ENCODE results near the gene ERICH4. TPM values are rescaled to one million over a fixed set of nuclear protein-coding genes. Genes with fewer than 3 reads are reported as not detected.

Gene ERICH4
- total and polyA plus RNA-seq, 9 of the 15 experiments (the other 6 are each of a cell fraction or from before 2014, with no cell fraction given), result not detected

DNA sequence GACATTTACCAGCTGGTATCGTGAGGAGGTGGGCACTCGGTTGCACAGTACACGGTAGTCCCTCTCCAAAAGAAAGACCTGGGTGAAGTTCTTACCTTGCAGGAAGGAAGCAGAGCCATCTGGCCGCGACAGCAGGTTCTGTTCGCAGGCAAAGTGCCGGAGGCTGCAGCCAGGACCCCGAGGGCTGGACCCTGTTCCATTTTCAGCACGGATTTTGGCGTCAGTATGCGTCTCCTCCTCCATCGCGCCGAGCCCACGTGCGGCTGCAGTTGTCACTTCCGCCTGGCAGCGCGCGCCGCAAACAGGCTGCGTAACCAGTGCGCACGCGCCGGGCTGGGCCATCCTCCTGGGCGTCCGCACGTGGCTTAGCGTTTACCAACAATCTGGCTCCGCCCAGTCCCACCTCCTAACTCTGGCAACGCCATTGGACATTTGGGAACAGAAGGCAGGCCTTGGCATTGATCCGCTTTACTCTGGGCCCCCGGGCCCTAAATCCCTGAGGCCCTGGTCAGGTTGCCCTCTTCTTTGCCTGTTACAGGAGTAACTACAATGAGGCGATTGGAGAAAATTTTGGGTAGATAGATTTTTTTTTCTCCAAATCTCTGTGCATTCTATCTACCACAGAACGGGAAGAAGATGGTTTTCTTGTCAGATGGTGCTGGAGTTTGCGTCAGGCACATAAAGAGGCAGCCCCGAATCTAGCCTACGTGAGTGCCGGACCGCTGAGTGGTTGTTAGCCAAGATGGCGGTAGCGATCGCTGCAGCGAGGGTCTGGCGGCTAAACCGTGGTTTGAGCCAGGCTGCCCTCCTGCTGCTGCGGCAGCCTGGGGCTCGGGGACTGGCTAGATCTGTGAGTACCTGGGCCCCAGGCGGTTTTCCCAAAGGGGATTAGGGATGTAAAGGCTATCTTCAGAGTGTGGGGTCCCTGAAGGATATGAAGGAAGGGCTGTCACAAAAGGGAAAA, 45.6 kb upstream of the ERICH4 start, which contains the start of the genes BCKDHA and EXOSC5 (continued):
- TF ChIP-seq PCBP1 (IDR thresholded peaks at IDR 0.05; ENCODE audit: low read depth, low read length, poor library complexity, severe bottlenecking) (no peak), SRF (CRISPR knock-in tag; IDR thresholded peaks at IDR 0.05) (peak in 1 of 2 experiments; percentile 70; a peak in 1 of 4 replicates), RBM34 (IDR thresholded peaks at IDR 0.05; ENCODE audit: borderline replicate concordance, insufficient read depth, low read length) (no peak), ZNF347 (CRISPR knock-in tag; IDR thresholded peaks at IDR 0.05; ENCODE audit: low read depth) (no peak), MAX (CRISPR knock-in tag; IDR thresholded peaks at IDR 0.05) (peak; percentile 100), PHF8 (IDR thresholded peaks at IDR 0.05; ENCODE audit: borderline replicate concordance, low read length) (peak; percentile 86), ZKSCAN8 (CRISPR knock-in tag; IDR thresholded peaks at IDR 0.05) (no peak), PTBP1 (IDR thresholded peaks at IDR 0.05; ENCODE audit: low read depth, low read length) (no peak), ARID2 (IDR thresholded peaks at IDR 0.05) (no peak), CHD4 (IDR thresholded peaks at IDR 0.05; ENCODE audit: insufficient read depth, insufficient replicate concordance, low read depth, low read length, poor library complexity, severe bottlenecking) (no peak), RBM22 (IDR thresholded peaks at IDR 0.05; ENCODE audit: low read depth, low read length, poor library complexity, severe bottlenecking) (no peak), GABPA (tag; conservative IDR thresholded peaks at IDR 0.05; ENCODE audit: low read depth) (peak; percentile 86), ILF3 (IDR thresholded peaks at IDR 0.05; ENCODE audit: borderline replicate concordance) (peak; percentile 63; the same call in 1 of the 2 replicates), OTX1 (CRISPR knock-in tag; IDR thresholded peaks at IDR 0.05) (peak; percentile 67; the same call in 1 of the 2 replicates), KAT7 (CRISPR knock-in tag; IDR thresholded peaks at IDR 0.05; ENCODE audit: borderline replicate concordance) (no peak), SNAPC5 (CRISPR knock-in tag; IDR thresholded peaks at IDR 0.05) (no peak), ZNF280A (IDR thresholded peaks at IDR 0.05; ENCODE audit: low read depth, partially characterized antibody) (no peak)
- TF ChIP-seq, protein P1, sequence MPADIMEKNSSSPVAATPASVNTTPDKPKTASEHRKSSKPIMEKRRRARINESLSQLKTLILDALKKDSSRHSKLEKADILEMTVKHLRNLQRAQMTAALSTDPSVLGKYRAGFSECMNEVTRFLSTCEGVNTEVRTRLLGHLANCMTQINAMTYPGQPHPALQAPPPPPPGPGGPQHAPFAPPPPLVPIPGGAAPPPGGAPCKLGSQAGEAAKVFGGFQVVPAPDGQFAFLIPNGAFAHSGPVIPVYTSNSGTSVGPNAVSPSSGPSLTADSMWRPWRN (IDR thresholded peaks at IDR 0.05; ENCODE audit: low read depth), result 0 out of 2 replicates have a peak, but pooled peaks have one; percentile 26
- TF ChIP-seq, protein P2, sequence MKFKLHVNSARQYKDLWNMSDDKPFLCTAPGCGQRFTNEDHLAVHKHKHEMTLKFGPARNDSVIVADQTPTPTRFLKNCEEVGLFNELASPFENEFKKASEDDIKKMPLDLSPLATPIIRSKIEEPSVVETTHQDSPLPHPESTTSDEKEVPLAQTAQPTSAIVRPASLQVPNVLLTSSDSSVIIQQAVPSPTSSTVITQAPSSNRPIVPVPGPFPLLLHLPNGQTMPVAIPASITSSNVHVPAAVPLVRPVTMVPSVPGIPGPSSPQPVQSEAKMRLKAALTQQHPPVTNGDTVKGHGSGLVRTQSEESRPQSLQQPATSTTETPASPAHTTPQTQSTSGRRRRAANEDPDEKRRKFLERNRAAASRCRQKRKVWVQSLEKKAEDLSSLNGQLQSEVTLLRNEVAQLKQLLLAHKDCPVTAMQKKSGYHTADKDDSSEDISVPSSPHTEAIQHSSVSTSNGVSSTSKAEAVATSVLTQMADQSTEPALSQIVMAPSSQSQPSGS (CRISPR knock-in tag; IDR thresholded peaks at IDR 0.05), result no peak
- TF ChIP-seq, protein P3, sequence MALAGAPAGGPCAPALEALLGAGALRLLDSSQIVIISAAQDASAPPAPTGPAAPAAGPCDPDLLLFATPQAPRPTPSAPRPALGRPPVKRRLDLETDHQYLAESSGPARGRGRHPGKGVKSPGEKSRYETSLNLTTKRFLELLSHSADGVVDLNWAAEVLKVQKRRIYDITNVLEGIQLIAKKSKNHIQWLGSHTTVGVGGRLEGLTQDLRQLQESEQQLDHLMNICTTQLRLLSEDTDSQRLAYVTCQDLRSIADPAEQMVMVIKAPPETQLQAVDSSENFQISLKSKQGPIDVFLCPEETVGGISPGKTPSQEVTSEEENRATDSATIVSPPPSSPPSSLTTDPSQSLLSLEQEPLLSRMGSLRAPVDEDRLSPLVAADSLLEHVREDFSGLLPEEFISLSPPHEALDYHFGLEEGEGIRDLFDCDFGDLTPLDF (CRISPR knock-in tag; IDR thresholded peaks at IDR 0.05), result 0 out of 2 replicates have a peak, but pooled peaks have one; percentile 16
